Medulla oblongata (tissue), 1 donor: Measurements from ENCODE around the gene CWC25.
"Not testable (repeated sequence)": the region's sequence is repeated elsewhere in the genome, so short reads cannot be mapped to it uniquely, and the experiment has no call there.

Source experiments
- DNase-seq: peaks from one replicate; pipeline ENCODE4 v3.0.0-alpha.2; 2015; ENCODE audit errors: extremely low spot score

Gene CWC25

DNA sequence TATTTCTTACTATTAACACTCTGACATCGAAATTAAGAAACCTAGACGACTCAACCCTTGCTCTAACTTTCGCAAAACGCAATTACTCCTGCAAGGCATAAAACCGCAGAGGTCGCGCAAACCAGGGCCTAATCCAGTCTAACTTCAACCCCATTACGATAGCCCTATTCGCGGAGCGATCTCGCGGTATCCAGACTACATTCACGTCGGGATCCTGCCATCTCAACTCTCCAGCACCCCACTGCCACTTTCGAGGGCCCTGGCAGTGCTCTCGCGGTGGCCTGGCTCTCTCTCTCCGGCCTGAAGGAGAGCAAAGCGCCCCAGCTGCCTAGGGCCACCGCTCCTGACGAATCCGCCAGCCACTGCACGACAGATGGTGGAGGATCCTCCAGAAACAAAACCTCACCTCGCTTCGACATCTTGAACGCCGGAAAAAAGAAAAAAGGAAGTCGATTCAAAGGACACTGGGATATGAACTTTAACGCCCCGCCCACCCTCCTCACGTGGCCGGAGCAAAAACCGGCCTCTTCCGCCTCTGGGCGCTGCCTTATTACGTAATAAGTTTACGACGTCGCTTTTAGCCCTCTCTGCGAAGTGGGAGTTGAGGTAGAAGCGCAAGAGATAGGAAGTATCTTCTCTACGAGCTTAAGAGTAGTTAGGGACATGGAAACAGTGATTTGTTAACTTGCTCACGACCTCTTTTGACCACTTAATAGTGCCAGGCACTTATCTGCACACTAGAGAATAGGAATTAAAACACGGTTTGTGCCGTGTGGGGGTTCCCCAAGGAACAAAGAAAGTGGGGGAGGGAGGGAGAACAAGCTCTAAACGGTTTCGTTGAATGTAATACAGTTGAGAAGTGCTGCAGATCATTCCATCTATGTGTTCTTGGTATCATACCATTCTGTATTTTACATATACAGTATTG is 28.4 kb upstream of the CWC25 start, which contains the start of gene RPL23:
Gene RPL23 (minus strand): TSS at position 430 of the 928 bp plus-strand sequence. CDS start 11 bp downstream, at position 419.
- DNase-seq, result peak; percentile 98

DNA sequence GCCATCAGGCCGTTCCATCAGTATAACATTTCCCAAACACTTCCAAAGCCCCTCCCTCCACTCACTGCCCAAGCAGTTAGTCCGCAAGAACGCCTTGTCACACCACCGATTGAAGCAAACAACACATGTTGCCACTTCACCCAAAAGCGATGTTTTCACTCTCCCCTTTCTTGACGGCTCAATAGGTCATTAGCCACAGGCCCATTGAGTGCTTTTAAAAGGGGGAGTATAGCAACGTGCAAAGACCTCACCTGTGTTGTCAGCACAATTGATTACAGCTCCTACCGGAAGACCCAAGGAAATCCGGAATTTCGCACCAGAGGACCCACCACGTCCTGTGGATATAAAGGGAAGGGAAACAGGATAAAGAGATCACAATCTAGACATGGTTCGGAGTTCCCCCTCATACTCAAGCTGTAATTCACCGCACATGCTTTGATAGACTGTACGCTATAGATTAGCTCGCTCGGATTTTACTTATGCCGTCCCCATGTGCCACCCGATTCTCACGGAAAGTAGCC is 27.7 kb upstream of the CWC25 start:
- DNase-seq, result no peak

DNA sequence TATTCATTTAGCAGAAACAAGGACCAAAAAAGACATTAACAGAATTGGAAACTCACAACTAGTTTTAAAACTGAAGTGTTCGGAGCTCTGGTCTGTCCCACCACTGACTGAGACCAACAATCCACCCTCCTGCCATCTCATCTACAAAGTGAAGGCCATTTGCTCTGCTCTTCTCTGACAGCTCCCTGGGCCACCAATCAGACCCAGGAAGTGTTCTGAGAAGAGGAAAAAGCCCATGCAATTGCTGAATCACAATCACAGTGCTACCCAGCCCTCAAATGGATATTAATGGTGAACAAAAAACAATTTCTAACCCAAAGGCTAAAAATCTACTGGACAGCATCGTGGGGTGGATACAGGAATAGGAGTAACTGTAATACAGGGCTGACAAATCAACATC is 26.3 kb upstream of the CWC25 start:
- no peak for DNase-seq

DNA sequence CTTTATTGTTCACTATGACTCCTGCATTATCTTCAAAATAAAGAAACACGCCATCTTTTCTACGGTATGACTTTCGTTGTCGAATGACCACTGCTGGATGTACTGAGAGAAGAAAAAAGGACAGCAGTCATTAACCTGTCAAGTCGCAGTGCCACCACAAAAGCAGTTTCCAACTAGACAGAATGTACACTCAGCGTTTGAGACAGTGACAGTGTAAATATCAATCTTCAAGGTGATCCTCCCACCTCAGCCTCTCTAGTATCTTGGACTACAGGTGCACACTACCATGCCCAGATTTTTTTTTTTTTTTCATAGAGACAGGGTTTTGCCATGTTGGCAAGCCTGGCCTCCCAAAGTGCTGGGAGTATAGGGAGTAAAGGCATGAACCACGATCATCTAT is 25.3 kb upstream of the CWC25 start:
- DNase-seq, result no peak

DNA sequence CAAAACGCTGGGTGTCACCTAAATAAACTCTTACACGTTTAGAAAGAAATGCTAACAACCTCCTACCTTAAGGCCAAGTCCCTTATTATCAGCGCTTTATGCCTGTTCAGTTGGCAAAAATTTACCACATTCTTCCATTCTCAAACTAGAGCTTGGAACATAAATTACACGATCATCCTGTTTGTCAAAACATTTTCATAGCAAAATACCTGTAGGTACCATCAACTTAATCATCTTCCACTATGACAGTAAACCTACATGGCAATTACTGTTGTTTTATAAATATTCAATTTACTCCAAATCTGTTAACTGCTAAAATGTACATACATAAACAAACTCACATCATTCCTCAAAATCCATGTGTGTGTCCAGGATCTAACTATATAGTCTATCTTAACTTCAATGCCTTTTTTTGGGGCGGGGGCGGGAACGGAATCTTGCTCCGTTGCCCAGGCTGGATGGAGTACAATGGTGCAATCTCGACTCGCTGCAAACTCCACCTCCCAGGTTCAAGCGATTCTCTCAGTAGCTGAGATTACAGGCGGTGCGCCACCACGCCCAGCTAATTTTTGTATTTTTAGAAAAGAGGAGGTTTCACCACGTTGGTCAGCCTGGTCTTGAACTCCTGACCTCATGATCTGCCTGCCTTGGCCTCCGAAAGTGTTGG is 24.0 kb upstream of the CWC25 start:
- DNase-seq, result no peak

DNA sequence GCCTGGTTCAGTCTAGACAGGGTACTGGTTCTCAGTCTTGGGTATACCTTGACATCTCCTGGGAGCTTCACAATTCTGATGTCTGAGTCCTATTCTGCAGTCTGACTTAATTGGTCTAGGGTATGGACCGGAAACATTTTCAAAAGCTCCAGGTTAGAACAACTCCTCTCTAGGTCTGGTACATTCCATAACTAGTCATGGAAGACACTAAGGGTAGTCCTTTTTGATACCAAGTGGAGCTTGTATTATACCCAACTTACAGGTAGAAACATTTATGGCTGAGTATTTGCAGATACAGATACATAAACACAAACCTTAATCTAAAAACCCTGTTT is 23.4 kb upstream of the CWC25 start:
- no peak for DNase-seq

DNA sequence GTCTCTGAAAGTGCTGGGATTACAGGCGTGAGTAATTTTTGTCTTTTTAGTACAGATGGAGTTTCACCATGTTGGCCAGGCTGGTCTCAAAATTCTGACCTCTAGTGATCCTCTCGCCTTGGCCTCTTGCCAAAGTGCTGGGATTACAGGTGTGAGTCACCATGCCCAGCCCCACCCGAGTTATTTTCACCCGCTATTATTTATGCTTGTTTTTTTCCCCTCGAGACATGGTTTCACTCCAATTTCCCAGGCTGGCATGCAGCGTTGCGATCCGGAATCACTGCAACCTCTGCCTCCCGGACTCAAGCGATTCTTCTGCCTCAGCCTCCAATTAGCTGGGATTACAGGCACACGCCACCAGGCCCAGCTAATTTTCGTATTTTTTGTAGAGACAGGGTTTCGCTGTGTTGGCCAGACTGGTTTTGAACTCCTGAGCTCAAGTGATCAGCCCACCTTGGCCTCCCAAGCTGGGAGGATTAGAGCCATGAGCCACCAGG is 19.2 kb upstream of the CWC25 start:
- no peak for DNase-seq

DNA sequence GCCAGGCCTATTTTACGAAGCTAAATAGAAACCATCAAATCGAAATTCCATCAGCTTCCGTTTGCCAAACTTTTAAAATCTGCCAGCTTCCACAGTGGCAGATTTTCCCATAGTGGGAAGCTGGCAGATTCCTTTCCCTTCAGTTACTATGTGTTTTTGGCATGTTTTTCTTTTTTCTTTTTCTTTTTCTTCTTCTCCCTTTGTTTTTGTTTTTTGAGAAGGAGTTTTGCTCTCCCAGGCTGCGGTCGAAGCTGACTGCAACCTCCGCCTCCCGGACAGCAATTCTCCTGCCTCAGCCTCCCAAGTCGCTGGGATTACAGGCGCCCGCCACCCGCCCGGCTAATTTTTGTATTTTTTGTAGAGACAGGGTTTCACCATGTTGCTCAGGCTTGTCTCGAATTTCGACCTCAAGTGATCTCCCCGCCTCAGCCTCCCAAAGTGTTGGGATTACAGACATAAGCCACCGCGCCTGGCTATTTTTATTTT is 684 bp upstream of the CWC25 start:
- no peak for DNase-seq

DNA sequence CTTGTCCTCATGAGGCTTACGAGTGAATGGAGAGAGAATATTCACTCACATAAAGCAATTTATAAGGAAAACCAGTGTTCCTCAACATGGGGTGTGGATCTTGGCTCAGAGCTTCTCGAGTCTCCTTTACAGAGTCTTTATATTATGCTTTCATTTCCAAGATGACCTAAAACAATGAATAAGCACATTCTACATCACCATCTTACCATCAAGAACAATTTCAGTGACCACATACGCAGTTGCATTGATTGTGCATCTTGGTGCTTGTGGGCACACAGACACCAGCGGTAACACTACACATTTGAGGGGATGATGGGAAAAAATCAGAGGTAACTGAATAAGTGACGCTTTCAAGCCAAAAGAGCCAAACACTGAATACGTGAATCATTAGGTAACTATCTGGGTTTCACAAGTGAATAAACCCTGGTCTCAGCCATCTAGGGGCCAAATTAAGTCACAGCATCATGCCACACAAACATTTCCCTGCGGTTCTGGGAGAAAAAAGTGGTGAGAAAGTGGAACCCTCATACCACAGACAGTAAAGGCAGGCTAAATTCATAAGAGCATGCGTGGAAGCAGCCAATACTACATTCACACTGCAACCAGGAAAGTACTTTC is 9.4 kb downstream of the CWC25 start:
- no peak for DNase-seq

DNA sequence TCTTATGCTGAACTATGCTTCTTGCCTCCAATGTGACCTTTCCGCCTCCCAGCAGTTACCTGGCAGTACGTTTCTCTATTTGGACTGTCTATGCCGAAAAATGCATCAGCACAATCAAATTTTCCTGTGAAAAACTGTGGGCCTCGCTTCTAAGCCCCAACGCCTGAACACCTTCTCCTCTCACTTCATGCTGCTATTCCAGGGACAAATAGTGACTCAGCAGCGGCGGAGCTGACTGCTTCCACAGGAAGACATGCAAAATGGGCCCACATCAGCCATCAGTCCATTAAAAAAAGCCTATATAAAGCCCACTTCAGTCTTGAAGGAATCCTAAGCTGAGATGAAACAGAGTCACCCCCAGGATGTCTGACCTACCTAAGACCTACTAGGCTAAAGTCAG is 15.3 kb downstream of the CWC25 start:
- no peak for DNase-seq

DNA sequence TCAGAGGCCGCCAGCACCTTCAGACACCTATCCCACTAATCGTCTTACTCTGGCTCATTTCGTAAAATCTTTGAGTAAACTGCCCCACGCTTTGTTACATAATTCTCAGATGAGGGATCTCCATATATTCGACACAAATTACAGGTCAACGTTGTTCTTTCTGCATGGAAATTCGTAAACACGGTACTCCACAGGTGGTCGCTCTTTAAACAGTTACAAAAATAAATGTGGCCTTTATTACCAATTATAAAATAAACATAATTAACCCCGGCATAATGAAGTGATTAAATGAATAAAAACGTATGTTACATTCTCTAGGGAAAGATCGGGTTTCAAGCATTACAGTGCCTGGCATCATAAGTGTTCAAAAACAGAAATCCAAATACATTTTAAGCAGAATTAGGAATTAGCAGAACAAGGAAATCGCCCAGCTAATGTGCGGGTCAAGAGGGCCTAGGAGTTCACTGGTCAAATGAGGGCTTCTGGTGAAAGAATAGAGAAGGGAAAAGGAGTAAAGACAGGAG is 24.8 kb downstream of the CWC25 start:
- DNase-seq, result no peak

DNA sequence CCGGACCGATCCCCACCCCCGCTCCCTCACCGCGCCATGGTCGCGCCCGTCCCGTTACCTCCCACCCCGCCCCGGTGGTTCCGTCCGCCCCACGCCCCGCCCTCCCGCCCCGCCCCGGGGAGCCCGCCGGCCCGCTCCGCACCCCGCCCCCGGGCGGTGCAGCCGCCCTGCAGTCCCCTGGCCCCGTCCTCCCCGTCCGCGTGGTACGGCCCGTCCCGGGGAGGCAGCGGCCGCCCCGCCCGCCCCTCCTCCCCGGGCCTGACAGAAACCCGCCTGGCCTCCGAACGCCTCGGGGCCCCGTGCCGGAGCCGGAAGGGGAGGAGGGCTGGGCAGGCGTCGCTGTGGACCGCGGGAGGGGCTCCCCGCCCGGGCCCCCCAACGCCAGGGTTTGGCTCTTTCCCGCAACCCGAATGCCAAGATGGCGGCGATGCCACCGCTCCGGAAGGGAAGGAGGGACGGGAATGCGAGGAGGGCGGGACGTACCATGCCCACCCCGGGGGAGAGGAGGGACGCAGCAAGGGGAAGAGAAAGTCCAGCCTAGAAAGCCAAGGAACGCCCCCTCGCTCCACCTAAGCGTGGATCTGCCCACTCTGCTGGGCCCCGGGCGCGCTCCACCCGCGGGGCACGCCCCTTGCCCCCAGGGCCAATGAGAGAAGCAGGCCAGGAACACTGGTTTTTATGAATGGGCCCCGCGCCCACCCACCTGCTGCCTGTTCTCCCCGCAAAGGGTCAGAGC is 25.5 kb downstream of the CWC25 start, which contains the start of gene PIP4K2B:
Gene PIP4K2B (minus strand): TSS at position 56 of the 736 bp plus-strand sequence. CDS start 132 bp downstream, outside the sequence.
- peak; percentile 96 for DNase-seq

DNA sequence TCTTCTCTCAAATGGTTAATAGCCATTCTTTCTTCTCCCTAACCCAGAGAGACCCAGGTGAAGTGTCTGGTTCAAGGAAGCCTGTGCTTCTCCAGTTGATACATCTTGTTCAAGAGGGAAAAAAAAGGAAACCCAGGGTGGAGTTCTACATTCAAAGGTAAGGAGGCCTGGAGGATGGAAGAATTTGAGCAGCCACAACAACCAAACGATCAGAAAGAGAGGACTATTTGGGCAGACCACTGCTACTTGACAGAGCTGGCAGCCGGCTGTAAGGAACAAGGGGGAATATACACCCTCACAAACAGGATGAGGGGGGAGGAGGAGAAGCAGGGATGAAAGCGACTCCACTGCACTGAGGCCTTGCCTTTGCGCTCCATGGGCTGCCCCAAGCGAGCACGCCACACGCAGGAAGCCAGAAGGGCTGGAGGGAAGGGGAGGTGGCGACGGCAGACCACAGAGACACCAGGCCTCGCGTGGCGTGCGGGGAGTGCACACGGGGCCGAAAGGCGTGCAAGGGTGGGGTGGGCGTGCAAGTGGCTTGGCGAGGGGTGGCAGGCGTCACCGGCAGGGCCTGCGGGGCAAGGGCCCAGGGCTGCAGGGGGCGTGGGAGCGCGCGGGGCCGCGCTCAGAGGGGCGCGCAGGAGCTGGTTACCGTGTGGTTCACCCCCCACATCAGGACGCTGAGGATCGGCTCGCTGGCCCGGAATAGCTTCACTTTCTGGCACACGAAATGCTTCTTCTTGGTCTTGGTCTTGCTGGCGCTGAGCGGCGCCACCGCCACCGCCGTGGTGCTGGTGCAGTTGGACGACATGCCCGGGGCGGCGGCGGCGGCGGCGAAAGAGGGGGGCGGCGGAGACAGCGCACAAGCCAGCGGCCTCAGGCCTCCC is 26.3 kb downstream of the CWC25 start:
- peak; percentile 49 for DNase-seq

DNA sequence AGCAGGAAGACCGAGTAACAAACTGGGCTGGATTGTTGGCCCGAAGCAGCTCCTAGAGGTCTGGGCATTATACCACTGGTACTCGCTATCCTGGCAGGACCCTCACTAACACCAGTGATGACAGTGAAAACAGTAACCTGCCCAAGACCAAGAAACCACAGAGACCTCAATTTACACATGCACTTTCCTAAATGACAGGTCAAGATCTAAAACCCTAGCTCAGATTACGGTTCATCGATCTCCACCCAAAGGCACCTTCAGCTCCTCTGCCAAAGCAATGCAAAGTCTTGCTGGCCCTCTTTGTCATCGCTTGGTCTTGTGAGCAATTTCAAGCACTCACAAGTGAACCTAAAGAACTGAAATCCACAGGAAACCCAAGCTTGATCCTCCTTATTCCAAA is 27.3 kb downstream of the CWC25 start:
- no peak for DNase-seq

DNA sequence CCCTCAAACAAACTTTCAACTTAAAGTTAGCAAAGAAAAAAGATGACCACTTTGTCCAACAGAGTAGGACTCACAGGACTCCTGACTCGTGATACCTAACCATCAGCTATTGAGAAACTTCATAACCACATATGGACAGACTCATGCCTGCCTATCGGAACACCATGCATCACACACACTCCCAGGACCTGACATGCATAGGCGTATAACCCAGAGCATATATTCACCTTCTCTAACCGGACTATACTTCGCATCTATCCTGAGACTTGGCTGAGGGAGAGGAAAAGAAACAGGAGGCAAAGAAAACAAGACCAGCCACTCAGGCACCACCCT is 28.0 kb downstream of the CWC25 start:
- DNase-seq, result no peak

DNA sequence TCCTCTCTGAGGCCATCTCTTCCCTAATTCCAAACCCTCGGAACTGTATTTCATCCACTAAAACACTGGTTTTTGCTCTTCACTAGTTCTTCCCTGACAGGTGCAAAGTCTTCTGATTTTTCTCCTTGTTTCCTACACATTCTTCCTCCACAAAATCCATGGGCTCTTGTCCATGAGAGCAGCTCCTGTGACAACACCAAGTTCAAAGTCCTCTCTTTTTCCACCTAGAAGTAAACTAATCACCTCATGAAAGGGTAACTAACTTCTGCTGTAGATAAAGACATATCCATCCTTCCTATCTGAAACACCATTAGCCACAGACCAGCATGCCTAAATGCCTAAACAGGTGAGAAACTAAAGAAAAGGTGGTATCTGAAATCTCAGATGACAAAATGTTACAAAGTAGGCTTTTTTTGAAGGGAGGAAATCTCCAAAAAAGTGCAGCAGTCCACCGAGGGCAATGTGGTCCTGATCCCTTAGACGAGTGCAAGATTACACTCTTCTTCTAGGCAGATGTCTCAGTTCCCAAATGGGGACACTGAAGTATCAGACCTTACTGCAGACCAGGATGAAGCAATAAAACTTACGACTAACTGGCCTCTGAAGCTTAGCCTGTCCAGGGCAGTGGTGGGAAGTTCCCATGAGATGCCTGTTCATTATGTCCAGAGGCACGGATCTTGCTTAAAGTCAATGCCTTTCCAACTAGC is 28.5 kb downstream of the CWC25 start:
- no peak for DNase-seq

DNA sequence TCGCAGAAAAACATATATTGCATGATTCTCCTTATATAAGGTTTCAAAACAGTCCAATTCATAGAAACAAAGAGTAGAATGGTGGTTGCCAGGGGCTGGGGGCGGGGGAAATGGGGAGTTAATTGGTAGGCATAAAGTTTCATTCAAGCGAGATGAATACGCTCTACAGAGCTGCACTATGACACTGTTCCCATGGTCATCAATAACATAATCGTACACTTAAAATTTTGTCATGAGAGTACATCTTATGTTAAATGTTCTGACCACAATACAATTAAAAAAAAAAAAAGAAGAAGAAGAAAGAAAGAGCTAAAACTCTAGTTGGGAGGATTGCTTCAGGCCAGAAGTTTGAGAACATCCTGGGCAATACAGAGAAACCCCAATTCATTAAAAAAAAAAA is 30.9 kb downstream of the CWC25 start:
- DNase-seq, result no peak

DNA sequence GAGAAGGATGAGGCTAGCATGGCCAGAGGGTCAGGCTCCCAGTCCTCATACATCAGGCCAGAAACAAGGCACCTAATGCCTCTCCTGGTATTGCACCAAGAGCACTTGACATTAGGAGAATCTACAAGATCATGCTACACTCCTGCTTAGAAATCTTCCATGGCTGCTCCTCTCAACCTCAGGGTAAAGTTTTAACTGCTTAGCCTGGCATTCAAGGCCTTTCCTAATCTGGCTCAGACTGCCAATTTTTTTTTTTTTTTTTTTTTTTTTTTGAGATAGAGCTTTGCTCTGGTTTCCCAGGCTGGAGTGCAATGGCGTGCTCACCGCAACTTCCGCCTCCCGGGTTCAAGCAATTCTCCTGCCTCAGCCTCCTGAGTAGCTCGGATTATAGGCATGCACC is 34.0 kb downstream of the CWC25 start:
- no peak for DNase-seq

DNA sequence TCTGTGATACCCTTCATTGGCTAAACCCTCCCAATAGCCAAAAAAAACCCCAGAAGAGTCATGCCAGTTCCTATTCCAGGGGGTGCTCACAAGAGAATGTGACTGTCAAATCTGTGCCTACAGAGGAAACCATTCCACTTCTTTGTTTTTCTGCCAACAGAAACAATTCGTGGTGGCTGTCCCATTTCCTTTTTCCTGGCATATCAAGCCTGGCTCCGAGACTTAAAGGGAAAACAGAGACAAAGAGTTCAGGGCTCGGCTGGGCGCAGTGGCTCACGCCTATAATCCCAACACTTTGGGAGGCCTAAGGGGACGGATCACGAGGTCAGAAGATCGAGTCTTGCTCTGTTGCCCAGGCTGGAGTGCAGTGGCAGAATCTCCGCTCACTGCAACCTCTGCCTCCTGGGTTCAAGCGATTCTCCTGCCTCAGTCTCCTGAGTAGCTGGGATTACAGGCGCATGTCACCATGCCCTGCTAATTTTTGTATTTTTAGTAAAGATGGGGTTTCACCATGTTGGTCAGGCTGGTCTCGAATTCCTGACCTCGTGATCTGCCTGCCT is 34.9 kb downstream of the CWC25 start:
- DNase-seq, result not testable (repeated sequence)
